GM19395 (cell line): ENCODE data around the gene RNH1.

ENCODE experiments used
- ATAC-seq: cut with Tn5 transposase; IDR thresholded peaks from one replicate; pipeline ENCODE4 v1.9.1; 2021; ENCODE audit warnings: mild to moderate bottlenecking, moderate library complexity; ENCODE audit not compliant: unreplicated experiment

The RNH1 gene

GRCh38 chr11:460331-461199 lies 46.5 kb downstream of the RNH1 start:
- ATAC-seq: no peak

GRCh38 chr11:459511-460220 lies 47.4 kb downstream of the RNH1 start:
- ATAC-seq: no peak

- ATAC-seq: no peak
These were observed 49.8 kb downstream of the RNH1 start for GRCh38 chr11:457111-457760.

GRCh38 chr11:456533-456932 lies 50.5 kb downstream of the RNH1 start:
- ATAC-seq: no peak

- ATAC-seq: no peak
These were observed 51.4 kb downstream of the RNH1 start for GRCh38 chr11:455566-456147.

GRCh38 chr11:454801-455565 lies 52.1 kb downstream of the RNH1 start:
- no peak for ATAC-seq

GRCh38 chr11:454043-454442 lies 53.0 kb downstream of the RNH1 start:
- ATAC-seq: no peak

GRCh38 chr11:453564-453963 lies 53.5 kb downstream of the RNH1 start:
- ATAC-seq: no peak

GRCh38 chr11:452916-453527 lies 54.0 kb downstream of the RNH1 start:
- no peak for ATAC-seq

- ATAC-seq: no peak
These were observed 54.8 kb downstream of the RNH1 start for GRCh38 chr11:452203-452744.

- no peak for ATAC-seq
These were observed 55.3 kb downstream of the RNH1 start for GRCh38 chr11:451738-452137.

- ATAC-seq: peak; percentile 9
These were observed 56.1 kb downstream of the RNH1 start for GRCh38 chr11:450809-451451.

GRCh38 chr11:449889-450808 lies 56.9 kb downstream of the RNH1 start, which contains the start of gene PTDSS2:
Gene PTDSS2, plus strand, starts transcription at chr11:450279. Its CDS starts 177 bp downstream, at chr11:450456.
- ATAC-seq: peak; percentile 81

- ATAC-seq: peak; percentile 53
These were observed 58.9 kb downstream of the RNH1 start for GRCh38 chr11:447923-448731.

- no peak for ATAC-seq
These were observed 60.2 kb downstream of the RNH1 start for GRCh38 chr11:446891-447290.

GRCh38 chr11:445765-446588 lies 61.1 kb downstream of the RNH1 start:
- ATAC-seq: no peak
